ENCODE results near the gene CRELD1.

DNA sequence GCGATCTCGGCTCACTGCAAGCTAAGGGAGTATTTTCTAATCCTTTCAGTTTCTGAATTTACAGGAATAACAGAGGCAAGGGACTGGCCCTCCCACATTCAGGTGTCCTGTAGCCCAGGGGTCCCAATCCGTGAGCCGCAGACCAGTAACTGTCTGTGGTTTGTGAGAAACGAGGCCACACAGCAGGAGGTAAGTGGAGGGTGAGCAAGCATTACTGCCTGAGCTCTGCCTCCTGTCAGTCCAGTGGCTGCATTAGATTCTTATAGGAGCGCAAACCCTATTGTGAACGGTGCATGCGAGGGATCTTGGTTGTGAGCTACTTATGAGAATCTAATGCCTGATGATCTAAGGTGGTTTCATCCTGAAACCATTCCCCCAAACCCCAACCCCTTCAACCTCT lies 21.8 kb upstream of the CRELD1 start:
- TF ChIP-seq CTCF (IDR thresholded peaks at IDR 0.05), result no peak
- TF ChIP-seq POLR2AphosphoS5 (IDR thresholded peaks at IDR 0.05), result no peak

Measured in sigmoid colon (tissue), 4 donors.